ENCODE data around the gene SLC2A9.

SLC2A9 gene

GRCh38 chr4:10020871-10021652 lies at the start of gene SLC2A9:
TSS of gene SLC2A9 (minus strand) at chr4:10021497. CDS start at chr4:10021429, 68 bp downstream.
- DNase-seq (ENCODE audit: low read depth, low spot score), result no peak

GRCh38 chr4:10069075-10069642 lies 47.9 kb upstream of the SLC2A9 start:
- no peak for DNase-seq (ENCODE audit: low read depth, low spot score)

- no peak for DNase-seq (ENCODE audit: low read depth, low spot score)
These were observed 45.7 kb upstream of the SLC2A9 start for GRCh38 chr4:10066670-10067651.

GRCh38 chr4:10066206-10066605 lies 44.9 kb upstream of the SLC2A9 start:
- DNase-seq (ENCODE audit: low read depth, low spot score), result peak; percentile 37

GRCh38 chr4:10063544-10064300 lies 42.4 kb upstream of the SLC2A9 start:
- peak; percentile 88 for DNase-seq (ENCODE audit: low read depth, low spot score)

- DNase-seq (ENCODE audit: low read depth, low spot score), result no peak
These were observed 40.5 kb upstream of the SLC2A9 start for GRCh38 chr4:10061650-10062415.

GRCh38 chr4:10058371-10058770 lies 37.1 kb upstream of the SLC2A9 start:
- no peak for DNase-seq (ENCODE audit: low read depth, low spot score)

- no peak for DNase-seq (ENCODE audit: low read depth, low spot score)
These were observed 35.7 kb upstream of the SLC2A9 start for GRCh38 chr4:10057023-10057395.

GRCh38 chr4:10056334-10057022 lies 35.2 kb upstream of the SLC2A9 start:
- no peak for DNase-seq (ENCODE audit: low read depth, low spot score)

GRCh38 chr4:10055871-10056270 lies 34.6 kb upstream of the SLC2A9 start:
- DNase-seq (ENCODE audit: low read depth, low spot score), result no peak

- DNase-seq (ENCODE audit: low read depth, low spot score), result peak; percentile 48
These were observed 33.3 kb upstream of the SLC2A9 start for GRCh38 chr4:10054571-10055041.

- DNase-seq (ENCODE audit: low read depth, low spot score), result no peak
These were observed 32.5 kb upstream of the SLC2A9 start for GRCh38 chr4:10053635-10054453.

- no peak for DNase-seq (ENCODE audit: low read depth, low spot score)
These were observed 30.3 kb upstream of the SLC2A9 start for GRCh38 chr4:10051517-10052135.

GRCh38 chr4:10050721-10051120 lies 29.4 kb upstream of the SLC2A9 start:
- no peak for DNase-seq (ENCODE audit: low read depth, low spot score)

GRCh38 chr4:10050261-10050661 lies 29.0 kb upstream of the SLC2A9 start:
- no peak for DNase-seq (ENCODE audit: low read depth, low spot score)

GRCh38 chr4:10048941-10049697 lies 27.8 kb upstream of the SLC2A9 start:
- DNase-seq (ENCODE audit: low read depth, low spot score), result no peak

GRCh38 chr4:10047967-10048366 lies 26.7 kb upstream of the SLC2A9 start:
- no peak for DNase-seq (ENCODE audit: low read depth, low spot score)

- DNase-seq (ENCODE audit: low read depth, low spot score), result no peak
These were observed 25.2 kb upstream of the SLC2A9 start for GRCh38 chr4:10046471-10046870.
